ENCODE data around the gene TECTB.
"Not testable (repeated sequence)": the region's sequence is repeated elsewhere in the genome, so short reads cannot be mapped to it uniquely, and the experiment has no call there.

TECTB gene

GRCh38 chr10:112283100-112283499 lies at the start of gene TECTB:
TSS of gene TECTB (plus strand) at chr10:112283400. CDS start at chr10:112283735, 335 bp downstream.
- DNase-seq = no peak

- DNase-seq = no peak
Measured at GRCh38 chr10:112235141-112235540, 48.1 kb upstream of the TECTB start.

DNA sequence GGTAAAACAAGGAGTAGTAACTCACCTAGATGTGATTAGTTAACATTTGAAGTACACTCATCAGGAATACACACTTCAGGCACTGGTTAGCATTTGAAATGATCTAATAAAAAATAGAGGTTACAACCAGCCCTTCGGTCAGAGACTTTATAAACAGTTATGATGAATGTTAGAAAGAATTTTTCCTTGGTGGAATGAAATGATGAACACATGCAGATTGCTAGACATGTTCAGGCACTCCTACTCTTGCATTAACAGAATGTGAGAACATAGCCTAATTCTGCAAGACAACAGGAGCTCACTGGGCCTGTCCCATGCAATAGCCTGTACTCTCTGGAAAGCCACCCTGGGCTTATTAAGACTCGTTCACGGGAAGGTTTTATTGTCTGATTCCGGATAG lies 47.3 kb upstream of the TECTB start:
- DNase-seq = no peak

DNA sequence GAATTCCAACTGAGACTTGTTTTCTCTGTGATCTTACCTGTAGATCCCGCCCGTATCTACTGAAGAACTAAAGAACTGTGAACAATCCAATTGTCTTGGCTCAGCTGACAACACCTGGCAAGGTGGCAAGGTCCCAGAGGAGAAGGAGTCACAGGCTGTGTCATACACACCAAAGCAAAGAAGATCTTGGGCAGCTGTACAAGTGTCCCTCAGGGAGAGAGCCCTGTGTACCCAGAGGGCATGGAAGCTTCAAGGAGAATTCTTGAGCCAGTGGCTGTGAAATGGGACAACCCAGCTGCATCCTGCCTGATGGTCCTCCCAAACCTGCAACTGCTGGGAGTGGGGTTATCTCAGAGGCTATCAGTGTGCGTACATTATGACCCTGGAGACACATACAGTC lies 46.7 kb upstream of the TECTB start:
- DNase-seq = no peak

DNA sequence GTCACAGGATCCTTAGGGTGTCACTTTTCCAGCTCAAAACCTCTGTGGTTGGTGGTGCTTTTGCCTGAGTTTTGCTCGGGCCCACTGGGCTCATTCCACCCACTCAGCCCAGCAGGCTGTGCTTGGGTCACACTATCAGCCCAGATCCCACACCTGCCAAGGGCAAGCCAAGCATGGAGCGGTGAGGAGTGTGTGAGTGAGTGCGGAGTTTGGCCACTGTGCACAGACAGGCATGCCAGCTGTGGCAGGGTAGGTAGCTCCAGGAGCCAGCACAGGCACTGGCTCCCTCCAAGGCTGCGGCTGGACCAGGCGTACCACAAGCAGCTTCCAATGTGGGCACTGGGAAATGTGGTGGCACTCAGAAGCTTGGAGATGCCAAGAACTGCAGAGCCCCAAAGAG lies 43.9 kb upstream of the TECTB start:
- DNase-seq = no peak

DNA sequence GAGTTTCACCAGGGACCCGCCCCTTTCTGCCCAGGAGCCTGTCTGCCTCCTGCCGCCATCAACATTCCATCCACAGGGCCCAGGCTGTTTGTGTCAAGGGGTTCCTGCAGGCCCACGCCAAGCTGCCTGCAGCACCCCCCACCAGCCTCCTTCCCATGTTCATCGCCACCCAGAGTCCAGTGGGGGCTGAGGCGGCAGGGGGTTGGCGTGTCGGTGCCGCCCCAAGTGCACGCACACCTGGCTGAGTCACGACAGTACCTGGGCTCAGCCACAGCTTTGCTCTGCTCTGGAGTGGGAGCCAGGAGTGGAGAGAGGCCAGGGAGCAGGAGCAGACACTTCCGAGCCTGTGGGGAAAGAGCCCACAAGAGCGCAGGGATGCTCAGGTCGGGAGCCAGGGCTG lies 42.8 kb upstream of the TECTB start:
- DNase-seq = no peak

DNA sequence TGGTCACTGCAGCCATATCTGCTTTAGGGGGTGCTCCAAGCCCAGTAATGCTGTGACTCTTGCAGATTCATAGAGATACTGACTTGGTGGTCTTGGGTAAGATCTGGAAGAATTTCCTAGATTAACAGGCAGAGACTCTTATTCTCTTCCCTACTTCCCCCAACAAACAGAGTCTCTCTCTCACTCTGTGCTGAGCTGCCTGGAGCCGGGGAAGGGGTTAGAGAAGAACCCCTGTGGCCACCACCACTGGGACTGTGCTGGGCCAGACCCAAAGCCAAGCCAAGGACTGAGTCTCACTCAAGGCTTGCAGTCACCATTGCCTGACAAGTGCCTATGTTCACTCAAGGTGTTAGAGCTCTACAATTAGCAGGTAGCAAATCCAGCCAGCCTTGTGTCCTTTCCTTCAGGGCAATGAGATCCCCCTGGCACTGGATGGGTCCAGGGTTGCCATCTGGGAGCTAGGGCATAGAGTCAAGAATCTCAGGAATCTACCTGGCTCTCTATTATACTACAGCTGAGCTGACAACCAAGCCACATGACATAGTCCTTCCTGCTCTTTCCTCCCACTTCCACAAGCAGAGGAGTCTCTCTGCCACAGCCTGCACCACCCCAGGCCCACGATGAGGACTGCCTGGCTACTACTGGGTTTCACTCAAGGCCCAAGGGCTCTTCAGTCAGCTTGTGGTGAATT lies 41.4 kb upstream of the TECTB start:
- no peak for DNase-seq

- DNase-seq = no peak
Measured at GRCh38 chr10:112242769-112243168, 40.4 kb upstream of the TECTB start.

GRCh38 chr10:112243713-112244112 lies 39.5 kb upstream of the TECTB start:
- no peak for DNase-seq

GRCh38 chr10:112244197-112244596 lies 39.0 kb upstream of the TECTB start:
- DNase-seq = no peak

- DNase-seq = no peak
Measured at GRCh38 chr10:112247791-112248190, 35.4 kb upstream of the TECTB start.

DNA sequence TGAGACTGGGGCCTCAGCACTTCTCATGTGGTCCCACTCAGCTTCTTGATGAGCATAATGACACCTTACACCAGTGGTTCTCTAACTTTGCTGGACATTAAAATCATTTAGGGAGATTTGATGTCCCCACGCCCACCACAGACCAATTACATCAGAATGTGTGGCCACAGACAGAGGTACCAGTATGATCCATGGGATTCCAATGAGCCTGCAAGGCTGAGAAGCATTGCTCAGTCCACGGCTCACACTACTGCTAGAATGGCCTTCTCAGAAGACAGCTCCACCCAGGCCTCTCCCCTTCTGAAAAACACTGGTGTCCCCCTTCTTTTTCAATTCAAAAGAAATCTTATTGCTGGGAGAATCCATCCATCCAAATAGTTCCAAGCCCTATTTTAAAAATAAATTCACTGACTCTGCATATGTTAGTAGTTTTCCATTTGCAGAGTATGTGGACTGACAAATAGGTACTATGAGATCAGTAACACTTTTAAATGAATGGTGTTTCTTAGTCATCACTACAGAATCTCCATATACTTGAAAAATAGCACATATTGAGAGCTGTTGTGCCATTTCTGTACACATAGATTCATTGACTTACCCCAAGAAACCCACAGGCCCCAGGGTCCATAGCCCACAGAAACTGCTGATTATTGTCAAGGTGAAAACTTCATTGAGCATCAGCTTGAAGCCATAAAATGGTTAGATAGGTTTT lies 34.5 kb upstream of the TECTB start:
- DNase-seq = no peak

GRCh38 chr10:112249722-112250121 lies 33.5 kb upstream of the TECTB start:
- DNase-seq = no peak

- no peak for DNase-seq
Measured at GRCh38 chr10:112250555-112250954, 32.6 kb upstream of the TECTB start.

GRCh38 chr10:112251238-112251637 lies 32.0 kb upstream of the TECTB start:
- DNase-seq = not testable (repeated sequence)

GRCh38 chr10:112258407-112258806 lies 24.8 kb upstream of the TECTB start:
- DNase-seq = no peak

- DNase-seq = no peak
Measured at GRCh38 chr10:112259688-112260087, 23.5 kb upstream of the TECTB start.

DNA sequence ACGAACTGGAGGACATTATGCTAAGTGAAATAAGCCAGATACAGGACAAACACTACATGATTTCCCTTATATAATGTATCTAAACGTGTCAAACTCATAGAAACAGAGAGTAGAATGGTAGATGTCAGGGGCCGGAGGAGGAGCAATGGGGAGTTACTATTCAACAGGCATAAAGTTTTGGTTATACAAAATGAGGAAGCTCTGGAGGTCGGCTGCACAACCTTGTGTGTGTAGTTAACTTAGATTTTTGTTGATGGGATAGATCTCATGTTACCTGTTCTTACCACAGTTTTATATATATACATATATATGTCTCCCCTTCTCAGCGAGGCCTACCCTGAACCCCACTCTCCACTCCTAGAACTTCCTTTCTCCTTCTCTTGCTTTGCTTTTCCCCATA lies 22.4 kb upstream of the TECTB start:
- DNase-seq = no peak

DNA sequence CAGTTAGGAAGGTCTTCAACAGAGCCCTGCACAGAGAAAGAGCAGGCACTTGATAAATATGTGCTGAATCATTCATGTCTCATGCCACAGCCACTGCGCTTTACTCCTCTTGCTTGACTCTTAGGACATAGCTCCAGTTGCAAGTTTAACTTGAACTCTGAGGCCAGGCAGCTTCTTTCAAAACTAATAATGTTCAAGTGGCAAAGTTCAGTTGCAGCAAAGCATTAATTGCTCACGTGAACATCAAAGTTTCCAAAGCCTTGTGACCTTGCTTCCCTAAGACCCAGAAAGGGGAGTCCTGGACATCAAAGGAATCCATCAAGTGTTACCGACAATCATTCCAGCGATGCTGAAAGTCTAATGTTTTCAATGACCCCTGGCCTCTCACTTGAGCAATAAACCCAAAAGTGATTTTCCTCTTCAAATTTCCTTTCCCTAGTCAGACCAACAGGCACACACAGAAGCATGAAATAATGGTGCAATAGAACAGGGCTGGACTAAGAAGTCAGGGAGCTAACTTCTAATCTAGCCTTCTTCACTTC lies 21.8 kb upstream of the TECTB start:
- DNase-seq = no peak

DNA sequence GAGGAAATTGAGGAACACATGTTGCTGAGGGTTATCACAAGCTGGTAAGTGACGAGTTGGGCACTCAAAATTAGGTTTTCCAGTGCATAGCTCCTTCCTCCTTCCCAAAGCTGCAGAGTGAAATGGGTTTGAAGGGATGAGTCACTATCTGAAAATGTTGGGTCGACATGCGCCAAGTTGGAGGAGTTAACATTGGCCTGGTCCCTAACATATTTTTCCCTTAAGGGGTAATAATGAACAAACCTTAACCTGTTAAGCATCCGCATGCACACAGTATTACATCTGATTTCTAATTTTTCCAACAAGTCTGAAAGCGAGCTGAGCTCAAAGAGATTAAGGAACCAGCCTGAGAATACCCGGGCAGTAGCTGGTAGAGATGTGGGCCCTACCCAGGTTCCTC lies 20.7 kb upstream of the TECTB start:
- no peak for DNase-seq

DNA sequence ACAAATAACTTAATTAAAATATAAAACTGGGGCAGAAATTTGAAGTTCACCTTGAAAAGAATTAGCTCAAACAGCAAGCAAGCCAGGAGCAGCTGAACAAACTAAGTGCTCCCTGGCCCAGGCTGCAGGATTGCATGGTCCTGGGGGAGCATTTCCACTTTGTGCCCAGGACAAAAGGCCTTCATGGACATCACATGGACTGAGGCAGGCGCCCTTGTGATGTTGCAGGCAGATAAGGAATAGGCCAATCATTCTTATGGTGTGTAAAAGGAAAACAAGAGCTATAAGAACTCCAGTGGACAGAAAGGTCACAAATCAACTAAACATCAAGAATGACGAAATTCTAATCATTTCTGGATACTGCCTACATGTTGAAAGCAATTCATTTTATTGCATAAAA lies 17.5 kb upstream of the TECTB start:
- no peak for DNase-seq

DNA sequence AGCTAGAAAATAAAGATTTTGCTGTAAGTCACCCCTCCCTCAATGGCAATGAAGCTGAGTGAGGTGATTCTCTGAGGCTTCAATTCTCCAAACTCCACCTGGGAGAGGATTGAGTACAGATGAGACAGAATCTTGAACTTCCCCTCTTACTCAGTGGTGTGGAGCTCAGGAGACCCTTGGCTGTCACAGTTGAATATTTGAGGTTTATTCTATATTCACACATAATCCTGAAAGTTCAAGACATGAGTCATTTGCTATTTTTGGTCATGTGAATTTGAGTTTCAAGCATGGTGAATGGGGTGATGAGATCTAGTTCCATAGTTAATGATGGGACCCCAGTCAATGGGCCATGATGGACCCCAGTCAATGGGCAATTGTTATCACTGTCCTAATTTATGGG lies 13.9 kb upstream of the TECTB start:
- no peak for DNase-seq

GRCh38 chr10:112271982-112272381 lies 11.2 kb upstream of the TECTB start:
- DNase-seq = no peak

DNA sequence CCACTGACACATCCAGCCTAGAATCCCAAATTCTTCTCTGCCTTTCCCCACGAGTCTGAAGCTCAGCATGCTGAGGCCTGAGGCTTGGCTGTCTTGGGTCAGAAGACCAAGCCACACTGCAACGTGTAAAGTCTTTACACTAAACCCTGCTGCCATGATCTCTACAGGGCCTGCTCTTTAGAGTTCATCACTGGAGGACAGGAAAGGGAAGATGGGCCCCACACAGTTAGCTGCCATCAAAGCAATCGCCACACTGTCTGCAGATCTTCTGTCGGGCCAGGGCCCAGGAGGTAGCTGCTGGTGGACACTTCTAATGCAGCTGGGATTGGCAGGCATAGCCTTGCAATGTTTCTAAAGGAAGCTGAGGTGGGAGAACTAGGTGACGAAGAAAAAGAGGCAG lies 8.4 kb upstream of the TECTB start:
- no peak for DNase-seq
